ENCODE results near the gene ZNF516. TPM values are rescaled to one million over a fixed set of nuclear protein-coding genes. Genes with fewer than 3 reads are reported as not detected.

The ZNF516 gene
- total RNA-seq, 1 experiment from 2014 or later = 44.2 TPM

DNA sequence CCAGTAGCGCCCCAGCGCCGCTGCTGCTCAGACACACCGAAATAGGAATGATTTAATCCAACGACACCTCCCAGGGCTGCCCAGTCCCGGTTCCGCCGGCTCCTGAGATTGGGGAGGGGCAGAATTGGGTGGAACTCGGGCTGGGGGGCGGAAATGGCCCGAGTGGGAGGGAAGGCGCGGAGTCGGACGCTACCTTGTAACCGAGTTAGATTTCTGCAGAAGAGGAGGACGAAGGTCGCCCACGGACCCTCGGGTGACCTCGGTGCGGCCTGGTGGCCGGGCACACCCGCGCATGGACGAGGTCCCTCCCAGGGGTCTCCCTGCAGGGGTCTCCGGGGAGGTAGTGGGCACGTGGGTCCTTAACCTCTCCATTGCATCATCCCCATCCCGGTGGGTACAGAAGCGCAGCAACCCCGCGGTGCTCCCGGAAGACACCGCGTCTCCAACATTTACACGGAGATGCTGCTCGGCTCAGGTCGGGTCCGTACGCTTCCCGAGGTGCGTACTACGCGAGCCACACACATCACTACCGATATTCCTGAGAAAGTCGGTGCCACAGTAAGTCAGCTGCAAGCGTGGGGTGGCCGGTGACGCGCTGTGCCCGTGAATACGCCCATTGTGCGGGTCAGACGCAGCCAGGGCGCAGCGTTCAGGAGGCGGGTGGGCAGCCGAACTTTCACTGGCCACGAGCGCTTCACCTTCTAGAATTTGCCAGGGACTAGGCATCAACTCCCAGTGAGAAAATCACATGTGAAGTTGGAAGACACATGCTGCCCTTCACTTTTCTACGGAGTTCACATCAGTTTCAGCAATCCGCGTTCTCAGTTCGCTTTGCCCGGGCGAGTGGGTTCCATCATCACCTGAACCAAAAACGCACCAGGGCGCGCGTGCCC lies 3.0 kb downstream of the ZNF516 start:
- peaks cover 62% of the 10 kb centered on the region for H3K36me3 Mint-ChIP-seq (ENCODE audit: insufficient read depth, unreplicated experiment)
- CTCF ChIA-PET = no interaction called here
- peak; percentile 40 for DNase-seq
- peak overlapping the region; percentile 91 for H3K27ac Mint-ChIP-seq (ENCODE audit: unreplicated experiment)
- intact Hi-C loops (cut with micrococcal nuclease; ENCODE audit: unreplicated experiment) = loop anchor here (2.0 to 5.0 kb wide), 4 partner anchors 40 to 195 kb away; no protein-coding TSS in a partner anchor
- peaks cover 27% of the 10 kb centered on the region for H3K4me1 Mint-ChIP-seq (ENCODE audit: low read depth, unreplicated experiment)
- H3K9me3 Mint-ChIP-seq (ENCODE audit: low read depth, unreplicated experiment) = no peaks in the 10 kb centered on the region
- peak overlapping the region; percentile 89 for H3K4me3 Mint-ChIP-seq (ENCODE audit: low read depth, unreplicated experiment)
- TF ChIP-seq, protein P1, sequence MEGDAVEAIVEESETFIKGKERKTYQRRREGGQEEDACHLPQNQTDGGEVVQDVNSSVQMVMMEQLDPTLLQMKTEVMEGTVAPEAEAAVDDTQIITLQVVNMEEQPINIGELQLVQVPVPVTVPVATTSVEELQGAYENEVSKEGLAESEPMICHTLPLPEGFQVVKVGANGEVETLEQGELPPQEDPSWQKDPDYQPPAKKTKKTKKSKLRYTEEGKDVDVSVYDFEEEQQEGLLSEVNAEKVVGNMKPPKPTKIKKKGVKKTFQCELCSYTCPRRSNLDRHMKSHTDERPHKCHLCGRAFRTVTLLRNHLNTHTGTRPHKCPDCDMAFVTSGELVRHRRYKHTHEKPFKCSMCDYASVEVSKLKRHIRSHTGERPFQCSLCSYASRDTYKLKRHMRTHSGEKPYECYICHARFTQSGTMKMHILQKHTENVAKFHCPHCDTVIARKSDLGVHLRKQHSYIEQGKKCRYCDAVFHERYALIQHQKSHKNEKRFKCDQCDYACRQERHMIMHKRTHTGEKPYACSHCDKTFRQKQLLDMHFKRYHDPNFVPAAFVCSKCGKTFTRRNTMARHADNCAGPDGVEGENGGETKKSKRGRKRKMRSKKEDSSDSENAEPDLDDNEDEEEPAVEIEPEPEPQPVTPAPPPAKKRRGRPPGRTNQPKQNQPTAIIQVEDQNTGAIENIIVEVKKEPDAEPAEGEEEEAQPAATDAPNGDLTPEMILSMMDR (IDR thresholded peaks at IDR 0.05; ENCODE audit: unreplicated experiment) = no peak
- no peaks in the 10 kb centered on the region for H3K27me3 Mint-ChIP-seq (ENCODE audit: unreplicated experiment)
- BruUV-seq (replicated peaks) = no TSS peak

GRCh38 chr18:76491473-76491775 lies 3.6 kb downstream of the ZNF516 start:
- intact Hi-C loops (cut with micrococcal nuclease; ENCODE audit: unreplicated experiment) = loop anchor here (5.0 kb wide), 3 partner anchors 39 to 131 kb away; no protein-coding TSS in a partner anchor
- CTCF ChIA-PET = no interaction called here
- no TSS peak for BruUV-seq (replicated peaks)
- peak overlapping the region; percentile 89 for H3K4me3 Mint-ChIP-seq (ENCODE audit: low read depth, unreplicated experiment)
- DNase-seq = peak; percentile 81
- H3K27ac Mint-ChIP-seq (ENCODE audit: unreplicated experiment) = peak overlapping the region; percentile 91
- no peaks in the 10 kb centered on the region for H3K27me3 Mint-ChIP-seq (ENCODE audit: unreplicated experiment)
- TF ChIP-seq, protein P1 (IDR thresholded peaks at IDR 0.05; ENCODE audit: unreplicated experiment) = no peak
- H3K4me1 Mint-ChIP-seq (ENCODE audit: low read depth, unreplicated experiment) = peaks cover 27% of the 10 kb centered on the region
- no peaks in the 10 kb centered on the region for H3K9me3 Mint-ChIP-seq (ENCODE audit: low read depth, unreplicated experiment)
- peaks cover 59% of the 10 kb centered on the region for H3K36me3 Mint-ChIP-seq (ENCODE audit: insufficient read depth, unreplicated experiment)

DNA sequence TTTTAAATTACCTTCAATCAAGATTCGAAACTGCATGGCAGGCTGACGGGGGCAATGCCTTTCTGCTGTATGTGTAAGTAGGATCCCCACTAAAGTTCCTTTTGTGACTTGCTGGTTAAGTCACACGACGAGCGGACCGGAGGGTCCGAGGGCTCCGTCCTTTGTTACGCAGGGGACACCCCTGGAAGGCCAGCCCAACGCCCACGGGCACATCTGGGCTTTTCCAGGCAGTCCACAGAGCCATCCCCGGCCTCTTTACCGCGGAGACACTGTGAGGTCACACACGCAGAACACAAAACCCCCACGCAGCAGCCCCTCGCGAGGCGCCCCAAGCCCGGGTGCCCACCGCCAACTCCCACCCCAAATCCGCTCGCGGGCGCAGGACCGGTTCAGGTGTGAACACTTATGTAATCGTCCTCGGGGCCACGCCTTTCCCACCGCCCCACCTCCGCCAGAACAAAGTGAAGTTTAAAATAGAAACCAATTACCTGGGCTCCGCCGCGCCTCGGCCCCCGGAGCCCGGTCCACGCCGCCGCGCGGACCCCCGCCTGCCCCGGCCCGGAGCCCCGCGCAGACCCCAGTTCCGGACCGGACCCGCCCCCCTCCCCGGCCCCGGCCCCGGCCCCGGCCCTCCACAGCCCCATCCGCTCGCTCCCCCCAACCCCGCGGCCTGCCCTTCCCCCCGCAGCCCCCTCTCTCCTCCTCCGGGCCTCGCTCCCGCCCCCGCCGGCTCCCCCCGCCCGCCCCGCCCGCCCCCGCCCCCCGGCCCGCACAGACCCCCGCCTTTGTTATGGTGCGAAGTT lies 4.2 kb downstream of the ZNF516 start:
- no peaks in the 10 kb centered on the region for H3K27me3 Mint-ChIP-seq (ENCODE audit: unreplicated experiment)
- peak; percentile 59 for DNase-seq
- TF ChIP-seq, protein P1 (IDR thresholded peaks at IDR 0.05; ENCODE audit: unreplicated experiment) = no peak
- peaks cover 54% of the 10 kb centered on the region for H3K36me3 Mint-ChIP-seq (ENCODE audit: insufficient read depth, unreplicated experiment)
- peak overlapping the region; percentile 89 for H3K4me3 Mint-ChIP-seq (ENCODE audit: low read depth, unreplicated experiment)
- peaks cover 27% of the 10 kb centered on the region for H3K4me1 Mint-ChIP-seq (ENCODE audit: low read depth, unreplicated experiment)
- intact Hi-C loops (cut with micrococcal nuclease; ENCODE audit: unreplicated experiment) = loop anchor here (5.0 kb wide), 3 partner anchors 39 to 131 kb away; no protein-coding TSS in a partner anchor
- no peaks in the 10 kb centered on the region for H3K9me3 Mint-ChIP-seq (ENCODE audit: low read depth, unreplicated experiment)
- CTCF ChIA-PET = interaction anchor here (1.1 kb wide), 1 partner anchor 10 kb away, joined by 3 read pairs; no protein-coding TSS in a partner anchor
- no TSS peak for BruUV-seq (replicated peaks)
- peak overlapping the region; percentile 91 for H3K27ac Mint-ChIP-seq (ENCODE audit: unreplicated experiment)

GRCh38 chr18:76490033-76490432 lies 5.0 kb downstream of the ZNF516 start:
- TF ChIP-seq, protein P1 (IDR thresholded peaks at IDR 0.05; ENCODE audit: unreplicated experiment) = no peak
- Mint-ChIP-seq H3K9me3 (ENCODE audit: low read depth, unreplicated experiment) (no peaks in the 10 kb centered on the region), H3K4me3 (ENCODE audit: low read depth, unreplicated experiment) (peak overlapping the region; percentile 89), H3K36me3 (ENCODE audit: insufficient read depth, unreplicated experiment) (peaks cover 46% of the 10 kb centered on the region), H3K4me1 (ENCODE audit: low read depth, unreplicated experiment) (peaks cover 27% of the 10 kb centered on the region), H3K27me3 (ENCODE audit: unreplicated experiment) (no peaks in the 10 kb centered on the region), H3K27ac (ENCODE audit: unreplicated experiment) (no peak overlapping the region)
- CTCF ChIA-PET = interaction anchor here (1.1 kb wide), 1 partner anchor 9 kb away, joined by 3 read pairs; no protein-coding TSS in a partner anchor
- intact Hi-C loops (cut with micrococcal nuclease; ENCODE audit: unreplicated experiment) = loop anchor here (5.0 kb wide), 3 partner anchors 38 to 132 kb away; no protein-coding TSS in a partner anchor
- no peak for DNase-seq
- BruUV-seq (replicated peaks) = no TSS peak

Data from Calu3 (cell line).